CD4-positive, alpha-beta T cell treated with Interleukin-17A for 4 hours (primary cell): ENCODE results near the gene TSPY9.
"Not testable (repeated sequence)": the region's sequence is repeated elsewhere in the genome, so short reads cannot be mapped to it uniquely, and the experiment has no call there.

ENCODE experiments used
- DNase-seq: peaks from one replicate; pipeline ENCODE4 v3.0.0-alpha.2; 2020; ENCODE audit warnings: mixed read lengths

The TSPY9 gene, protein sequence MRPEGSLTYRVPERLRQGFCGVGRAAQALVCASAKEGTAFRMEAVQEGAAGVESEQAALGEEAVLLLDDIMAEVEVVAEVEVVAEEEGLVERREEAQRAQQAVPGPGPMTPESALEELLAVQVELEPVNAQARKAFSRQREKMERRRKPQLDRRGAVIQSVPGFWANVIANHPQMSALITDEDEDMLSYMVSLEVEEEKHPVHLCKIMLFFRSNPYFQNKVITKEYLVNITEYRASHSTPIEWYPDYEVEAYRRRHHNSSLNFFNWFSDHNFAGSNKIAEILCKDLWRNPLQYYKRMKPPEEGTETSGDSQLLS

DNA sequence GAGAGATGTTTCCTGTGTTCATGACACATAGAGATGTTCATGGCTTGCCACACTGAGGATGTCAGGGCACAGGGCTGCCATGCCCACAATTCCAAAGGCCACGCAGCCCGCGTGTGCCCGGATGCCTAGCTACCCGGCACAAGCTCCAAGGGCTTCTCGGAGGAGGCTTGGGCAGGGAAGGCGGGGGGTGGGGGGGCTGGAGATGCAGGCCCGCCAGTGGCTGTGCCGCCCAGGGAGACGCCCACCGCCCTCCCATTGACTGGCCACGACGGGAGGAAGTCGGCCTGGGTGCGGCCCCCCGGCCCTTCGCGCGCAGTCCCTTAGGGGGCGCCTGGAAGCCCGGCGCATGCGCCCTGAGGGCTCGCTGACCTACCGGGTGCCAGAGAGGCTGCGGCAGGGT lies at the start of gene TSPY9:
TSPY9 (plus strand) TSS at position 301 of the 400 bp plus-strand sequence; CDS start at position 347, 46 bp downstream.
- DNase-seq: not testable (repeated sequence)

DNA sequence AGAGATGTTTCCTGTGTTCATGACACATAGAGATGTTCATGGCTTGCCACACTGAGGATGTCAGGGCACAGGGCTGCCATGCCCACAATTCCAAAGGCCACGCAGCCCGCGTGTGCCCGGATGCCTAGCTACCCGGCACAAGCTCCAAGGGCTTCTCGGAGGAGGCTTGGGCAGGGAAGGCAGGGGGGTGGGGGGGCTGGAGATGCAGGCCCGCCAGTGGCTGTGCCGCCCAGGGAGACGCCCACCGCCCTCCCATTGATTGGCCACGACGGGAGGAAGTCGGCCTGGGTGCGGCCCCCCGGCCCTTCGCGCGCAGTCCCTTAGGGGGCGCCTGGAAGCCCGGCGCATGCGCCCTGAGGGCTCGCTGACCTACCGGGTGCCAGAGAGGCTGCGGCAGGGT lies 20.4 kb upstream of the TSPY9 start, which contains the start of gene TSPY1:
TSPY1 (plus strand) TSS at position 301 of the 400 bp plus-strand sequence; CDS start at position 347, 46 bp downstream.
- not testable (repeated sequence) for DNase-seq

GRCh38 chrY:9504396-9504795 lies 17.3 kb downstream of the TSPY9 start:
- DNase-seq: not testable (repeated sequence)

- DNase-seq: not testable (repeated sequence)
Measured at GRCh38 chrY:9516287-9516686, 29.2 kb downstream of the TSPY9 start.

- DNase-seq: not testable (repeated sequence)
Measured at GRCh38 chrY:9527580-9527979, 40.5 kb downstream of the TSPY9 start, which contains the start of gene TSPY10. TSPY10 (plus strand) TSS chrY:9527880; CDS start chrY:9527926, 46 bp downstream.
